ENCODE data around the gene C17orf107. TPM values are rescaled to one million over a fixed set of nuclear protein-coding genes. Genes with fewer than 3 reads are reported as not detected.

C17orf107 gene
- total RNA-seq, 1 experiment from 2014 or later = 0.36 TPM

DNA sequence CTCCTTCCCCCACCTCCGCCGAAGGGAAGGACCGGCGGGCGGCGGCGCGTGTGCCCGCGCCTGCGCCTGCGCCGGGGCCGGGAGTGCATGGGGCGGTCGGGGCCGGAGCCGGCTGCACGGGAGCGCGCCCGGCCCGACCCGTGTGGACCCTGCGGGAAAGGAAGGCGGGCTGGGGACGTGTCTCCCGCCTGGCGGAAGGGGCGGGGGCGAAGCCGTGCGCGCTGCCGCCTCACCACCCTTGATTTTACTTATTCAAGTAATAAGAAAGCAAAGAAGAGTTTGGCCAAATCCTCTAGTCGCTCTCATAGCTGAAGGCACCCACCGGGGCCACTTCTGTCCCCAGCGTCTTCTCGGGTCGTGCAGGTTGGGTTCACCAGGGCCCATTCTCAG lies 49.6 kb downstream of the C17orf107 start:
- Histone ChIP-seq H3K9me2 (replicated peaks; ENCODE audit: low read length) (no peaks in the 10 kb centered on the region), H3K4me2 (ENCODE audit: low read length) (peak overlapping the region; percentile 98), H3F3A (ENCODE audit: low read length, unreplicated experiment) (no peaks in the 10 kb centered on the region), H3K4me3 (ENCODE audit: low read length) (peak overlapping the region; percentile 90), H2AFZ (ENCODE audit: low read length) (peak overlapping the region; percentile 84), H3K27me3 (ENCODE audit: low read length) (no peaks in the 10 kb centered on the region), H3K36me3 (ENCODE audit: low read depth, low read length) (peaks cover 23% of the 10 kb centered on the region), H3K9ac (ENCODE audit: low read length) (peak overlapping the region; percentile 93), H3K27ac (ENCODE audit: low read length) (peak overlapping the region; percentile 85), H3K4me1 (ENCODE audit: insufficient read depth, low read length) (peaks cover 30% of the 10 kb centered on the region), H4K20me1 (ENCODE audit: low read length) (peaks cover 26% of the 10 kb centered on the region), H3K9me3 (ENCODE audit: low read length) (no peaks in the 10 kb centered on the region), H3K79me2 (ENCODE audit: low read length) (peaks cover 47% of the 10 kb centered on the region)
- ChIA-PET POLR2A (ENCODE audit: unreplicated experiment) (interaction anchor here (0.7 to 1.1 kb wide), 3 partner anchors 9 to 21 kb away, joined by 3 to 4 read pairs (median 3); partner anchors contain the start of genes SLC25A11 and SPAG7), CTCF (no interaction called here)
- DNase-seq (peak; percentile 85), ATAC-seq (peak; percentile 55)
- intact Hi-C loops (cut with micrococcal nuclease) = loop anchor here (1.0 kb wide), 1 partner anchor 18 kb away; the partner anchor contains the start of gene SPAG7
- TF ChIP-seq EZH2 (IDR thresholded peaks at IDR 0.05; ENCODE audit: low read length, unreplicated experiment) (no peak), EZH2phosphoT487 (IDR thresholded peaks at IDR 0.05; ENCODE audit: borderline replicate concordance, low read length) (peak; percentile 89)
- no TSS peak for BruUV-seq (replicated peaks)

GRCh38 chr17:4949321-4950074 lies 50.2 kb downstream of the C17orf107 start:
- peak overlapping the region; percentile 90 for H3K4me3 ChIP-seq (ENCODE audit: low read length)
- POLR2A ChIA-PET (ENCODE audit: unreplicated experiment) = interaction anchor here (0.7 to 1.1 kb wide), 2 partner anchors 10 to 20 kb away, joined by 3 to 4 read pairs; partner anchors contain the start of gene SLC25A11
- ATAC-seq = peak; percentile 17
- peaks cover 27% of the 10 kb centered on the region for H3K4me1 ChIP-seq (ENCODE audit: insufficient read depth, low read length)
- CTCF ChIA-PET = no interaction called here
- no peak for TF ChIP-seq CTCF (conservative IDR thresholded peaks at IDR 0.05; ENCODE audit: low read depth, low read length)
- TF ChIP-seq EZH2phosphoT487 (IDR thresholded peaks at IDR 0.05; ENCODE audit: borderline replicate concordance, low read length) = peak; percentile 78
- BruUV-seq (replicated peaks) = no TSS peak
- peaks cover 41% of the 10 kb centered on the region for H3K79me2 ChIP-seq (ENCODE audit: low read length)
- peak overlapping the region; percentile 85 for H3K27ac ChIP-seq (ENCODE audit: low read length)
- peak; percentile 74 for DNase-seq
- no peaks in the 10 kb centered on the region for H3K27me3 ChIP-seq (ENCODE audit: low read length)
- H3K9ac ChIP-seq (ENCODE audit: low read length) = peak overlapping the region; percentile 93
- H3K9me3 ChIP-seq (ENCODE audit: low read length) = no peaks in the 10 kb centered on the region
- H3K4me2 ChIP-seq (ENCODE audit: low read length) = peak overlapping the region; percentile 98
- intact Hi-C loops (cut with micrococcal nuclease) = loop anchor here (1.0 kb wide), 1 partner anchor 18 kb away; the partner anchor contains the start of gene SPAG7
- H3K36me3 ChIP-seq (ENCODE audit: low read depth, low read length) = peaks cover 19% of the 10 kb centered on the region
- peaks cover 22% of the 10 kb centered on the region for H4K20me1 ChIP-seq (ENCODE audit: low read length)
- no peaks in the 10 kb centered on the region for H3F3A ChIP-seq (ENCODE audit: low read length, unreplicated experiment)
- H2AFZ ChIP-seq (ENCODE audit: low read length) = peak overlapping the region; percentile 72
- H3K9me2 ChIP-seq (replicated peaks; ENCODE audit: low read length) = no peaks in the 10 kb centered on the region

- TF ChIP-seq EZH2 (IDR thresholded peaks at IDR 0.05; ENCODE audit: low read length, unreplicated experiment) (no peak), EZH2phosphoT487 (IDR thresholded peaks at IDR 0.05; ENCODE audit: borderline replicate concordance, low read length) (no peak), CTCF (conservative IDR thresholded peaks at IDR 0.05; ENCODE audit: low read depth, low read length) (no peak)
- DNase-seq = peak; percentile 11
These were observed 50.9 kb downstream of the C17orf107 start for GRCh38 chr17:4950075-4950745.

More at GRCh38 chr17:4950075-4950745, 50.9 kb downstream of the C17orf107 start:
- Histone ChIP-seq H2AFZ (ENCODE audit: low read length) (peak overlapping the region; percentile 82), H3K9me2 (replicated peaks; ENCODE audit: low read length) (no peaks in the 10 kb centered on the region), H3K4me3 (ENCODE audit: low read length) (peak overlapping the region; percentile 74), H3K4me2 (ENCODE audit: low read length) (peak overlapping the region; percentile 93), H3K9me3 (ENCODE audit: low read length) (no peaks in the 10 kb centered on the region), H3K9ac (ENCODE audit: low read length) (peak overlapping the region; percentile 64), H3K36me3 (ENCODE audit: low read depth, low read length) (peaks cover 14% of the 10 kb centered on the region), H3K27ac (ENCODE audit: low read length) (peak overlapping the region; percentile 85), H3K79me2 (ENCODE audit: low read length) (peaks cover 34% of the 10 kb centered on the region), H3K4me1 (ENCODE audit: insufficient read depth, low read length) (peaks cover 20% of the 10 kb centered on the region), H4K20me1 (ENCODE audit: low read length) (peaks cover 16% of the 10 kb centered on the region), H3K27me3 (ENCODE audit: low read length) (no peaks in the 10 kb centered on the region), H3F3A (ENCODE audit: low read length, unreplicated experiment) (no peaks in the 10 kb centered on the region)
- peak; percentile 19; the same call in 1 of the 2 replicates for ATAC-seq
- POLR2A ChIA-PET (ENCODE audit: unreplicated experiment) = interaction anchor here (0.7 kb wide), 1 partner anchor 17 kb away, joined by 5 read pairs; the partner anchor contains the start of gene SPAG7
- intact Hi-C loops (cut with micrococcal nuclease) = no loop called here
- CTCF ChIA-PET = interaction anchor here (0.6 kb wide), 1 partner anchor 11 kb away, joined by 3 read pairs; the partner anchor contains the start of gene SLC25A11
- TSS peak; percentile 70 for BruUV-seq (replicated peaks)

Data from PC-3 (cell line).